HCT116 (cell line): ENCODE results near the gene TFPI2. TPM values are rescaled to one million over a fixed set of nuclear protein-coding genes. Genes with fewer than 3 reads are reported as not detected.

Experiments used
- ATAC-seq: fragments of 200-7000 bp; cut with Tn5 transposase; 2 replicates; pipeline ENCODE4 v1.9.1; 2020; ENCODE audit warnings: mild to moderate bottlenecking, moderate library complexity
- BruUV-seq: library from RNA; stranded (reverse); fragments of 400-500 nt; replicated peaks from 2 replicates; lab custom pipeline; 2021; lab: Mats Ljungman, UMichigan
- CTCF ChIA-PET: fragments of 300-600 bp; sonication (Branson Sonifier 250); formaldehyde crosslinking; loops from one replicate; lab custom pipeline; 2021; ENCODE audit warnings: antibody characterized with exemption; lab: Charles Lee
- POLR2A ChIA-PET: fragments of 300-600, 350-600 bp; sonication (Branson Sonifier 250); formaldehyde crosslinking; loops from one replicate; lab custom pipeline; 2021; ENCODE audit warnings: antibody characterized with exemption; lab: Charles Lee
- RAD21 ChIA-PET, 2 experiments: fragments of 300-600 bp; sonication (Branson Sonifier 250); formaldehyde crosslinking; loops; one replicate each; lab custom pipeline; 2023; ENCODE audit warnings: low total read pairs in 2 of 2; ENCODE audit not compliant: uncharacterized antibody in 2 of 2, unreplicated experiment in 2 of 2, low non-redundant PET in 1 of 2; lab: Charles Lee
- DNase-seq: peaks from one replicate; pipeline ENCODE4 v3.0.0-alpha.2; 2010; ENCODE audit warnings: low read depth, low spot score
- H2AFZ ChIP-seq: fragments of 200-600 bp; shearing (Covaris generic), sonication (generic); 2 replicates; pipeline ENCODE4 v1.6.1; 2017; ENCODE audit warnings: low read depth, mixed run types, mixed read lengths, antibody characterized with exemption, low read length; ENCODE audit not compliant: poor library complexity, severe bottlenecking
- H3K27ac ChIP-seq: 2 replicates; pipeline ENCODE4 v1.5.1; 2012; ENCODE audit warnings: low read depth, low read length
- H3K27me3 ChIP-seq: fragments of 200-600 bp; sonication (generic); 2 replicates; pipeline ENCODE4 v1.6.1; 2016; ENCODE audit warnings: mixed run types, low read length, mixed read lengths; ENCODE audit not compliant: insufficient read depth
- H3K36me3 ChIP-seq, 2 experiments: fragments of 200-500 bp in 1 of 2; fragments of 200-600 bp in 1 of 2; sonication (Bioruptor generic) in 1 of 2; sonication (generic) in 1 of 2; 2 replicates each; pipeline versions ENCODE4 v1.5.1 to v1.6.1; 2014 to 2016; ENCODE audit warnings: low read length in 2 of 2, inconsistent platforms in 1 of 2, mixed read lengths in 1 of 2, mixed run types in 1 of 2; ENCODE audit not compliant: insufficient read depth in 2 of 2, control insufficient read depth in 1 of 2
- H3K4me1 ChIP-seq, 2 experiments: fragments of 200-600 bp in 1 of 2; sonication (generic) in 1 of 2; 2 replicates each; pipeline versions ENCODE4 v1.5.1 to v1.6.1; 2012 to 2017; ENCODE audit warnings: low read length in 2 of 2, inconsistent platforms in 1 of 2, mild to moderate bottlenecking in 1 of 2, mixed read lengths in 1 of 2, mixed run types in 1 of 2, moderate library complexity in 1 of 2; ENCODE audit not compliant: insufficient read depth in 2 of 2, control insufficient read depth in 1 of 2
- H3K4me2 ChIP-seq: fragments of 200-600 bp; sonication (generic); 2 replicates; pipeline ENCODE4 v1.6.1; 2017; ENCODE audit warnings: mixed run types, low read length, mixed read lengths
- H3K4me3 ChIP-seq, 2 experiments: fragments of 200-600 bp in 1 of 2; sonication (generic) in 1 of 2; replicated peaks in 1 of 2; 2 replicates each; pipeline ENCODE4 v1.5.1; 2011 to 2016; ENCODE audit warnings: low read length in 2 of 2, control low read depth in 1 of 2, low read depth in 1 of 2, mild to moderate bottlenecking in 1 of 2, mixed read lengths in 1 of 2, mixed run types in 1 of 2
- H3K79me2 ChIP-seq: fragments of 200-600 bp; sonication (generic); 2 replicates; pipeline ENCODE4 v1.6.1; 2017; ENCODE audit warnings: mild to moderate bottlenecking, mixed run types, low read length, moderate library complexity, mixed read lengths; ENCODE audit not compliant: insufficient read depth
- H3K9ac ChIP-seq: fragments of 200-600 bp; sonication (generic); 2 replicates; pipeline ENCODE4 v1.6.1; 2016; ENCODE audit warnings: low read length, mixed read lengths
- H3K9me2 ChIP-seq: fragments of 200-600 bp; sonication (generic), shearing (Covaris generic); 2 replicates; pipeline ENCODE4 v1.6.1; 2017; ENCODE audit warnings: mixed run types, mild to moderate bottlenecking, moderate library complexity; ENCODE audit not compliant: insufficient read depth
- H3K9me3 ChIP-seq, 2 experiments: fragments of 200-500 bp in 1 of 2; fragments of 200-600 bp in 1 of 2; sonication (Bioruptor generic) in 1 of 2; sonication (generic) in 1 of 2; 2 replicates each; pipeline ENCODE4 v1.6.1; 2014 to 2017; ENCODE audit warnings: low read length in 2 of 2, mixed read lengths in 2 of 2, inconsistent platforms in 1 of 2, low read depth in 1 of 2, mild to moderate bottlenecking in 1 of 2, mixed run types in 1 of 2, moderate library complexity in 1 of 2; ENCODE audit not compliant: control insufficient read depth in 1 of 2, insufficient read depth in 1 of 2
- H4K20me1 ChIP-seq: fragments of 200-600 bp; sonication (generic), shearing (Covaris generic); 2 replicates; pipeline ENCODE4 v1.6.1; 2017; ENCODE audit warnings: mixed run types, mild to moderate bottlenecking, moderate library complexity; ENCODE audit not compliant: insufficient read depth
- CBX3 ChIP-seq: IDR thresholded peaks from 2 replicates; pipeline ENCODE4 v1.6.1; 2012; ENCODE audit warnings: low read depth
- CEBPB ChIP-seq: IDR thresholded peaks from 2 replicates; pipeline ENCODE4 v1.6.1; 2012; ENCODE audit warnings: low read depth
- CTCF ChIP-seq, 3 experiments: fragments of 200-600 bp in 1 of 3; sonication (generic) in 1 of 3; IDR thresholded peaks in 2 of 3; conservative IDR thresholded peaks in 1 of 3; 2 replicates each; pipeline ENCODE4 v1.5.1; 2012 to 2017; ENCODE audit warnings: low read depth in 2 of 3, low read length in 2 of 3, antibody characterized with exemption in 1 of 3, borderline replicate concordance in 1 of 3, control low read depth in 1 of 3, mild to moderate bottlenecking in 1 of 3, mixed read lengths in 1 of 3, mixed run types in 1 of 3, moderate library complexity in 1 of 3; ENCODE audit not compliant: insufficient read depth in 1 of 3
- ELF1 ChIP-seq: IDR thresholded peaks from 2 replicates; pipeline ENCODE4 v1.6.1; 2012; ENCODE audit warnings: low read depth, borderline replicate concordance
- EZH2 ChIP-seq: fragments of 200-600 bp; sonication (generic); IDR thresholded peaks from 2 replicates; pipeline ENCODE4 v1.6.1; 2017; ENCODE audit warnings: antibody characterized with exemption, mixed run types
- EZH2phosphoT487 ChIP-seq: fragments of 200-600 bp; IDR thresholded peaks from 2 replicates; pipeline ENCODE4 v1.6.1; 2018; ENCODE audit warnings: antibody characterized with exemption, borderline replicate concordance
- FOSL1 ChIP-seq: IDR thresholded peaks from 2 replicates; pipeline ENCODE4 v1.6.1; 2012; ENCODE audit warnings: low read depth
- JUND ChIP-seq: IDR thresholded peaks from 2 replicates; pipeline ENCODE4 v1.6.1; 2012
- MAX ChIP-seq: IDR thresholded peaks from 2 replicates; pipeline ENCODE4 v1.6.1; 2012
- POLR2A ChIP-seq: IDR thresholded peaks from 2 replicates; pipeline ENCODE4 v1.7.0; 2011; ENCODE audit warnings: borderline replicate concordance; ENCODE audit not compliant: insufficient read depth, insufficient read length; ENCODE audit errors: extremely low read depth
- POLR2AphosphoS5 ChIP-seq: IDR thresholded peaks from 2 replicates; pipeline ENCODE4 v1.6.1; 2011; ENCODE audit warnings: mild to moderate bottlenecking, low read depth, low read length, moderate library complexity
- RAD21 ChIP-seq: IDR thresholded peaks from 2 replicates; pipeline ENCODE4 v1.6.1; 2012; ENCODE audit warnings: low read depth, mild to moderate bottlenecking
- SP1 ChIP-seq: IDR thresholded peaks from 2 replicates; pipeline ENCODE4 v1.6.1; 2012; ENCODE audit warnings: low read depth
- SRF ChIP-seq: IDR thresholded peaks from 2 replicates; pipeline ENCODE4 v1.6.1; 2012; ENCODE audit warnings: low read depth
- TCF7L2 ChIP-seq: IDR thresholded peaks from 2 replicates; pipeline ENCODE4 v1.7.0; 2011; ENCODE audit warnings: borderline replicate concordance, inconsistent platforms; ENCODE audit not compliant: insufficient read depth, insufficient read length; ENCODE audit errors: extremely low read depth
- YY1 ChIP-seq: IDR thresholded peaks from 2 replicates; pipeline ENCODE4 v1.6.1; 2011; ENCODE audit warnings: low read length, low read depth, moderate library complexity, mild to moderate bottlenecking; ENCODE audit not compliant: insufficient replicate concordance; ENCODE audit errors: extremely low read depth
- ZNF274 ChIP-seq: fragments of 200-500 bp; sonication (Bioruptor generic); IDR thresholded peaks from 2 replicates; pipeline ENCODE4 v1.6.1; 2014; ENCODE audit warnings: mild to moderate bottlenecking, low read depth, low read length, inconsistent platforms
- intact Hi-C: fragments of 100-400 bp; cut with micrococcal nuclease; formaldehyde crosslinking; loops from 2 replicates; pipeline ENCODE4 v1.10.0; 2022
- total RNA-seq: library from RNA; stranded (reverse); gene quantifications from one replicate; pipeline ENCODE4 v1.2.1, GENCODE V29; 2021; ENCODE audit not compliant: unreplicated experiment
- TF ChIP-seq, protein P1 (sequence below): IDR thresholded peaks from 2 replicates; pipeline ENCODE4 v1.6.1; 2011; ENCODE audit warnings: mild to moderate bottlenecking, low read length, moderate library complexity; ENCODE audit not compliant: insufficient replicate concordance; ENCODE audit errors: extremely low read depth

TFPI2 gene
- total RNA-seq, 1 experiment from 2014 or later, result 0.15 TPM

GRCh38 chr7:93866886-93867285 lies 23.7 kb downstream of the TFPI2 start:
- RAD21 ChIA-PET, result no interaction called here
- no peak overlapping the region for H3K9ac ChIP-seq
- no peak overlapping the region for H2AFZ ChIP-seq
- BruUV-seq, result no TSS peak
- H3K9me2 ChIP-seq, result no peaks in the 10 kb centered on the region
- intact Hi-C loops, result no loop called here
- no peaks in the 10 kb centered on the region for H3K27me3 ChIP-seq
- no peak for TF ChIP-seq RAD21
- TF ChIP-seq EZH2, result no peak
- TF ChIP-seq CTCF (IDR thresholded peaks at IDR 0.05 in 2 of 3, conservative IDR thresholded peaks at IDR 0.05 in 1 of 3; ENCODE audit: borderline replicate concordance in 1 of 3, insufficient read depth in 1 of 3, low read depth in 2 of 3, low read length in 2 of 3), result no peak
- no peak for TF ChIP-seq JUND
- no peak for TF ChIP-seq POLR2AphosphoS5
- TF ChIP-seq TCF7L2, result no peak
- no peak for TF ChIP-seq EZH2phosphoT487
- no peak for TF ChIP-seq SRF
- no peak for TF ChIP-seq ZNF274
- no peak for TF ChIP-seq ELF1
- no peak for TF ChIP-seq SP1
- no peak for TF ChIP-seq FOSL1
- no peak for TF ChIP-seq CBX3
- TF ChIP-seq, protein P1, sequence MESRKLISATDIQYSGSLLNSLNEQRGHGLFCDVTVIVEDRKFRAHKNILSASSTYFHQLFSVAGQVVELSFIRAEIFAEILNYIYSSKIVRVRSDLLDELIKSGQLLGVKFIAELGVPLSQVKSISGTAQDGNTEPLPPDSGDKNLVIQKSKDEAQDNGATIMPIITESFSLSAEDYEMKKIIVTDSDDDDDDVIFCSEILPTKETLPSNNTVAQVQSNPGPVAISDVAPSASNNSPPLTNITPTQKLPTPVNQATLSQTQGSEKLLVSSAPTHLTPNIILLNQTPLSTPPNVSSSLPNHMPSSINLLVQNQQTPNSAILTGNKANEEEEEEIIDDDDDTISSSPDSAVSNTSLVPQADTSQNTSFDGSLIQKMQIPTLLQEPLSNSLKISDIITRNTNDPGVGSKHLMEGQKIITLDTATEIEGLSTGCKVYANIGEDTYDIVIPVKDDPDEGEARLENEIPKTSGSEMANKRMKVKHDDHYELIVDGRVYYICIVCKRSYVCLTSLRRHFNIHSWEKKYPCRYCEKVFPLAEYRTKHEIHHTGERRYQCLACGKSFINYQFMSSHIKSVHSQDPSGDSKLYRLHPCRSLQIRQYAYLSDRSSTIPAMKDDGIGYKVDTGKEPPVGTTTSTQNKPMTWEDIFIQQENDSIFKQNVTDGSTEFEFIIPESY, result no peak
- TF ChIP-seq MAX, result no peak
- no peak for TF ChIP-seq CEBPB
- TF ChIP-seq POLR2A, result no peak
- no peak for TF ChIP-seq YY1
- TF ChIP-seq, all 23 proteins: peak for 0
- H3K9me3 ChIP-seq, result no peaks in the 10 kb centered on the region
- H3K4me1 ChIP-seq, result no peaks in the 10 kb centered on the region
- H4K20me1 ChIP-seq, result no peaks in the 10 kb centered on the region
- H3K36me3 ChIP-seq, result no peaks in the 10 kb centered on the region
- ChIA-PET CTCF (no interaction called here), POLR2A (no interaction called here)
- H3K4me2 ChIP-seq, result no peak overlapping the region
- H3K27ac ChIP-seq, result no peak overlapping the region
- H3K4me3 ChIP-seq, result no peak overlapping the region
- H3K79me2 ChIP-seq, result no peaks in the 10 kb centered on the region
- ATAC-seq (no peak), DNase-seq (no peak)
